ENCODE data around the gene MAGEC2. TPM values are rescaled to one million over a fixed set of nuclear protein-coding genes. Genes with fewer than 3 reads are reported as not detected.

Gene MAGEC2, protein sequence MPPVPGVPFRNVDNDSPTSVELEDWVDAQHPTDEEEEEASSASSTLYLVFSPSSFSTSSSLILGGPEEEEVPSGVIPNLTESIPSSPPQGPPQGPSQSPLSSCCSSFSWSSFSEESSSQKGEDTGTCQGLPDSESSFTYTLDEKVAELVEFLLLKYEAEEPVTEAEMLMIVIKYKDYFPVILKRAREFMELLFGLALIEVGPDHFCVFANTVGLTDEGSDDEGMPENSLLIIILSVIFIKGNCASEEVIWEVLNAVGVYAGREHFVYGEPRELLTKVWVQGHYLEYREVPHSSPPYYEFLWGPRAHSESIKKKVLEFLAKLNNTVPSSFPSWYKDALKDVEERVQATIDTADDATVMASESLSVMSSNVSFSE
- polyA plus RNA-seq (ENCODE audit: insufficient read length in 12 of 12) = not detected
- long read RNA-seq, donor 1 = 0 reads
- long read RNA-seq, donor 2 = 0 reads
- long read RNA-seq, donor 3 = 0 reads
- long read RNA-seq, donor 4 = 0 reads
- long read RNA-seq, donor 5 = 0 reads
- long read RNA-seq, donor 6 = 0 reads
- long read RNA-seq, donor 7 = 0 reads
- long read RNA-seq, donor 8 = 0 reads
- long read RNA-seq, donor 9 = 0 reads
- long read RNA-seq, donor 10 = 0 reads
- long read RNA-seq, donor 11 = 0 reads

DNA sequence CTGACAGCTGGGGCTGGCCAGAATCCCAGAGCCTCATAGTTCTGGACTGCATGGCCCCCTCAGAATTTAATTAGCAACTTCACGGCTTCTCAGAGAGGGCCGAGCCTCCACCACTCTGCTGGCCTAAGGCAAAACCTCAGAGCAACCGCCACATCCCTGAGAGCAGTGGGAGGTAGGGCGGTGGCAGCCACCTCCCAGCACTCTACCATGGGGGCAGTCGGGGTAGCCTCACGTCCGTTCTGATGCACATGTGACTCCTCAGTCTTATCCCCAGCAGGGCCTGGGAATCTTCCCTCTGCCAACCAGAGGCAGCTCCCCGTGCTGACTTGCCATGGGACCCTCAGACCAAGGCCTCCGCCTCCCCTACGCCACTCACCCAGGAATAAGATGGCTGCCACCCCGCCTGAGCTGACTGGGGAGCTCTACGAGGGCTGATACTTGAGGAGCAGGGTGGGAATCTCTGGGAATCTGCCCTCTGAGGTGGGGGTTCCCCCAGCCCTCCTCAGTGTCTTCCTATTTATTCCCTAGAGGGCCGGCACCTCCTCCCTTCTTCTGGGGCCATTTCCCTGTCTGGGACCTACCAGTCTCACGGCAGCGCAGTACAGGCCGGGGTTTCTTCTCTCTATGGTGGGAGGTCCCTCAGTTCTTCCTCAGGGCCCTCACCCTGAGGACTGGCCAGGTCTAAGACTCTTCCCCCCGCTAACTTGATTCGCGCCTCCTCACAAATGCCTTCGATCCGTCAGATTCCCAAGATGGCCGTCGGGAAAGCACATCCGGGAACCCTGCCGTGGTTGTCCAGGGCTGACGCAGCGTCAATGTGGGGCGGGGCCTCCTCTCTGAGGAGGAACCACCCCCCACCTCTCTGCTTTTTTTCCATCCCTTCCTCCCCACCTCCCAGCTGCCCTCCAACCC lies at the start of gene MAGEC2:
Gene MAGEC2, minus strand, starts transcription at position 769 of the 912 bp plus-strand sequence. CDS start 1,303 bp downstream, outside the sequence.
- no peak for DNase-seq

DNA sequence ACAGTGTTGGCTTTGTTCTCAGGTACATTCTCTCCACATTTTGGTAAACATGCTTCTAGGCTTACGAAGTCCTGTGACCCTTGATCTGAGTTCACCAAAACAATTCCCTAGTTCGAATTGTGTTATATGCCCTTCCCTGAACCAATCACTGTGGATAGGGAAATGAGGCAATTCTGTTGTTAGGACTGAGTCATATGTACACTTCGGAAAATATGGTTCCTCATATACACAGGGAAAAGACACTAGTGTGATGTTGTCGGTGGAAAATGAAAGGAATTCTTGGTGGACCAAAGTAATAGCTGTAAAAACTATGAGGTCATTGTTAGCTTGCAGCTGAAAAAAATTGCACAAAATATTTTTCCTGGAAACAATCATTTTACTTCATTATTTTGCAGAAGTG lies 46.6 kb upstream of the MAGEC2 start:
- DNase-seq = no peak

GRCh38 chrX:142251202-142251601 lies 46.1 kb upstream of the MAGEC2 start:
- DNase-seq = no peak

GRCh38 chrX:142250502-142250901 lies 45.4 kb upstream of the MAGEC2 start:
- DNase-seq = no peak

- no peak for DNase-seq
Observed at GRCh38 chrX:142249721-142250120, 44.6 kb upstream of the MAGEC2 start.

- no peak for DNase-seq
Observed at GRCh38 chrX:142244568-142244967, 39.5 kb upstream of the MAGEC2 start.

DNA sequence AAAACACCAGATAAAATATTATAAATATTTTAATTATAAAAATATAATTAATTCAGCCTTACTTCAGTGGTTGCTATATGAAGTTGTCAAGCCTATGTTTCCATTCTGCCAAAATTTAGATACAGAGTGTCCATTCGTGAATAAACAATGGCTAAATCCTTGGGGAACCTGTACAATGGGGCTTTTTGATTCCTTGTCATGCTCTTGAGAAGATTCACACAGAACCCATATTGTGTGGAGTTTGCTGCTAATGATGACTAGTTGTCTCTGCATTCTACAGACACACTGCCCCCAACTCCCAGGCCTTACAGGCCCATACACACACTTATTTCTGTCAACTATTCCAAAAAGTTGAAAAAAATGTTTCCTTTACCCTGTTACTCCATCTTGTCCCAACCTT lies 33.4 kb upstream of the MAGEC2 start:
- no peak for DNase-seq

DNA sequence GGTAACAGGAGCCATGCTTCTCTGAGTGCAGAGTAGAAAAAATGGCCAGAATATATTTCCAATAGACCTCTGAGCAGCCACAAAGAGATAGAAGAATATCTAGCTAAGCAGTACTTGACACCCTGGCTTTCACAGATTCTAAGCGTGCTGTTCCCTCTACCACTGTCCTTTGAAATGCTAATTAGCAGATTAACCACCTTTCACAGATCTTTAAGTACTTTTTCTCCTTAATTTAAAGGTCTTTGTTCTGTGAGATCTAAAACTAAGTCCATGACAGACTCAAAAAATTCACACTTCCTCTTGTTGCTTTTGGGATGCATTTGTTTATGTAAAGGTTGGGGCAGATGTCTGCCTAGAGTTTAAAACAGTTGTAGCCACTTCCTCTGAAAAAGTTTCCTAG lies 28.3 kb upstream of the MAGEC2 start:
- no peak for DNase-seq

DNA sequence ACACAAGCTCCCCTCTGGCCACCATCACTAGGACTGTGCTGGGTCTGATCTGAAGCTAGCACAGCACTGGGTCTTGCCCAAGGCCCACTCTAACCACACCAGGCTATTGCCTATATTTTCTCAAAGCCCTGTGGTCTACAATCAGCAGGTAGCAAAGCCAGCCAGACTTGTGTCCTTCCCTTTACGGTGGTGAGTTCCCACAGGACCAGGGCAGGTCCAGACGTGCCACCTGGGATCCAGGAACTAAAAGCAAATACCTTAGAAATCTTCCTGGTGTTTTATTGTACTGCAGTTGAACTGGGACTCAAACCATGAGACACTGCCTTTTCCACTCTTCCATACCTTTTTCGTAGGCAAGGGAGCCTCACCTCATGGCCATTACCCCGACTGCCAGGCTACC lies 9.0 kb upstream of the MAGEC2 start:
- DNase-seq = no peak

DNA sequence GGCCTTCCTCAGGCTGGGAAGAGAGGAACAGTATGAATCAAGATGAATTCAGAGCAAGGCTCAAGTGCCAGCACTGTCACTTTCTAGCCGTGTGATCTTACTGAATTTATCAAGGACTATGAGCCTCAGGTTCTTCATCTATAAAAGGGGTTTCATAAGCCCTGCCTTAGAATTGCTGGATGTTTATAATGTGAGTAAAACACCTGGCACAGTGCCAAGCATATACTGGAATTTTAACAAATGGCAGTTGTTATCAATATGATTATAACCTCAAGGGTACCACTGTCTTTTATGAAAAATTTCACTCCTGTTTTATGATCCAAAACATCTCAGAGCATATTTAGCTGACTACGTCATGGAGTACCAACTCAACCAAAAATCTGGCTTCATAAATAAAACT lies 4.0 kb downstream of the MAGEC2 start:
- DNase-seq = no peak

GRCh38 chrX:142186103-142186502 lies 19.0 kb downstream of the MAGEC2 start:
- DNase-seq = no peak

GRCh38 chrX:142184756-142185602 lies 20.1 kb downstream of the MAGEC2 start:
- no peak for DNase-seq

GRCh38 chrX:142156567-142156966 lies 48.5 kb downstream of the MAGEC2 start:
- no peak for DNase-seq

Measured in muscle of arm (tissue), 14 donors.